Activated CD4-positive, alpha-beta T cell treated with anti-CD3 and anti-CD28 coated beads, Interleukin-2, Interleukin-4, amounts not matched to agents 100 ng/mL and 50 ng/mL, durations not matched to agents 16 hours and 8 hours (primary cell): Measurements from ENCODE around the gene PADI2.

ENCODE experiments used
- DNase-seq: peaks from one replicate; pipeline ENCODE4 v3.0.0-alpha.2; 2020; ENCODE audit warnings: low spot score

The PADI2 gene

DNA sequence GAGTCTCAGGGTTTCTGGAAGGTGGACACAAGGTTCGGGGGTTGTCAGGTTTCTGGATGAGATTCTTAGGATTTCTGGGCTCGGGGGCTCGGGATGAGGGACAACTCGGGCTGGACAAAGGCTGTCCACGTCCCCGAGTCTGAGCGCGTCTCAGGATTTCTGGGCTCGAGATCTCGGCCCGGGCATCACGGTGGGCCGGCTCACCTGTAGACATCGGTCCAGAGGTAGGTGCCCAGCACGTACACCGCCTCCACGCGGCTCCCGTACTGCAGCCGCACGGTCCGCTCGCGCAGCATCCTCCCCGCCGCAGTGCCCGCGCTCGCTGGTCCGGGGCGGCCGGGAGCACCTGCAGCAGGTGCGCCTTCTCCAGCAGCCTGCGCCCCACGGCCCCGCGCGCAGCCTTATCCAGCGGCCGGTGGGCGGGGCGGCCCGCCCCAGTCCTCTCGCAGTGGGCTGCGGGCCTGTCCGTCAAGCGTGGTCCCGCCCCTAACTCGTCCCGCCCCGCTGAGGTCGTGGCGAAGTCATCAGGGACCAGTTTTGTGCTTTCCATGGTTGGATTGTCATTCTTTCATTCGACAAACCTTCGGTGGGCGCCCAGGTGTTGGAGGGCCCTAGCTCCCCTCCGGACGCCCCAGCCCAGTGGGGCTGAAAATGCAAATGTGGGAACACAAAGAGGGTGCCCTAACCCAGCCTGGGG, at the start of gene PADI2:
PADI2 (minus strand) TSS at position 376 of the 697 bp plus-strand sequence; CDS start at position 296, 80 bp downstream.
- peak; percentile 43 for DNase-seq

GRCh38 chr1:17168091-17168876, 49.0 kb upstream of the PADI2 start:
- DNase-seq: no peak

GRCh38 chr1:17167786-17168090, 48.5 kb upstream of the PADI2 start:
- DNase-seq: no peak

- no peak for DNase-seq
These were observed 48.0 kb upstream of the PADI2 start for GRCh38 chr1:17167041-17167785.

- no peak for DNase-seq
These were observed 46.6 kb upstream of the PADI2 start for GRCh38 chr1:17165823-17166222.

DNA sequence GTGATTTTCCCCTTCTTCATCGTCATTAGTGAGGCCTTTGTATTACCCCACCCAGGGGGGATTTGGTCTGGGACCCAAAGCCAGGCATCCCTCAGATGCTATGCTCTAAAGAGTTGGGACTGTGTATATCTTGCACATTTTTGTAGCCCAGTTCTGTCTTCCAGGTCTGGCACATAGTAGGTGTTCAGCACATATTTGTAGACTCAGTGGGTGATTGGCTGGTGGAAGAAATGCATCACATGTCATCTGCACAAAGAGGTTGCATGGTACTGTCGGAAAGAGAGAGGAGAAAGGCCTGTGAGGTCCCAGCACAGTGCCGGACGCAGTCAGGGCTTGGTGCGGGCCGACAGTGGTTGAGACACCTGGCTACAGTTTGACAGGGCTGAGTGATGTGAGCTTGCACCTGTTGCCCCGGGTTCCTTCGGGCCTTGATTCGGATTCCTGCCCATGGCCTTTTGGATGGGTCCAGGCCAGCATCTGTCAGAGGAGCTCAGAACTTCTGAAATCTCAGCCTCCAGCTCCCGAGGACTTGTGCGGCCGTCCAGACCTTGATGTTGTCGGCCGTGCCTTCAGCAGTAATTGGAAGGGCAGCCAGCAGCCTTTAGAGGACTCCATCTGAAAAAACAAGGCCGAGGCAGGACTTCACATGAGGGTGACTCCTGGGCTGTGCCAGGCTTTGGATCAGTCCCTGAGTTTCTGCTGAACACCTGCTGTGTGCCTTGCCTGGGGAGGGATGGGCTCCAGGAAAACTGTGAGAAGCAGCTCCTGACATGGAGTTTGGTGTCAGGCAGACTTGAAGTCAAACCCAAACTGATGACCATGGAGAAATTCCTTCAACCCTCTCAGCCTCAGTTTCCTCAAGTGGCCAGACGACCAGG, 44.8 kb upstream of the PADI2 start:
- no peak for DNase-seq

DNA sequence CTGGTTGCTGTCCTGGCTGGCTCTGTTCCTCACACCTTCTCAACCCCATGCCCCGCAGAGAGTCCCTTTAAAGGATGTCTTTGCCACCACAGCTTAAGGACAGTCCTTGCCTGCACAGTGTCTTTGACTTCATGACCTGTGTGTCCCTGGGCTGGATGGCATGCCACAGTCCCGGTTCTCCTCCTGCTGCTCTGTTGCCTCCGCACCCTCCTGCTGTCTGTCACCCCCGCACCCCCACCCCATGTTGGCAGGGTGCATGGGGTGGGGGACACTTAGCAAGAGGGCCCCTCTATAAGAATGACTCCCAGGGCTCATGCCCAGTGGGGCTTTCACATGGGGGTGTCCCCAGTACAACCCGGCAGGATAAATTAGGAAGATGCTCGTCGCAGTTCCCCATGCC, 44.1 kb upstream of the PADI2 start:
- no peak for DNase-seq

GRCh38 chr1:17162941-17163340, 43.7 kb upstream of the PADI2 start:
- no peak for DNase-seq

DNA sequence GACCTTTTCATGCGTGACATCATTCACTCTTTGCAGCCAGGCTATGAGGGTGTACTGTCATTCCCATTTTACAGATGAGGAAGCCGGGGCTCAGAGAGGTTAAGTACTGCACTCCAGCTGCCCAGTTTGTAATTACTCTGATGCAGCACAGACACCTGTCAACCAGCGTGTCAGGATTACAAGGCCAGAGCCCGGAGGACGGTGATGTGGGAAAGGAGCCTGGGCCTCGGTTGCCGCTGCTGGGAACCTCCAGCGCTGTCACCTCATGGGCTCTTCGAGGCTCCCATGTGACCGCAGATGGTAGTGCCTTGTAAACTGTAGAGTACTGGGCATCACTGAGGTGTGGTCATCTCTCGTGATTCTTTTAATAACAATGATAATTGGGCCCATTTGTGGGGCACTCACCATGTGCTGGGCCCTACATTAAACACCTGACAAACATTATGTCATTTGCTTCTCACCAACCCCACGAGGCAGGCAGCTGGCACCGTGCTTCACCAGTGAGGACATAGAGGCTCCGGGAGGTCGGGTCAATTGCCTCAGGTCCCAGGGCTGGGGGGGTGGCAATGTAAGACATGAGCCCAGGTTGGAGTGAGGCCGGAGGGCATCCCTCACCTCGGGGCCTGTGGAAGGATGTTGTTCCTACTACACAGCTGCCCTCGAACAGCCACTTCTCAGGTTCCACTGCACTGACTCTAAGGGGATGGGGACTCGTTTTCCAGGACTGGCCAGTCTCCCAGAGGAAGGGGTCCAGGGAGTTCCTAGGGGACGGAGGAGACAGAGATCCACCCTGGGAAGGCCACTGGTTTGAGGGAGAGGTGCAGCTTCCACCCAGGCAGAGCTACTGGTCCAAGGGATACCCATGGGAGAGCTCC, 42.9 kb upstream of the PADI2 start:
- no peak for DNase-seq

DNA sequence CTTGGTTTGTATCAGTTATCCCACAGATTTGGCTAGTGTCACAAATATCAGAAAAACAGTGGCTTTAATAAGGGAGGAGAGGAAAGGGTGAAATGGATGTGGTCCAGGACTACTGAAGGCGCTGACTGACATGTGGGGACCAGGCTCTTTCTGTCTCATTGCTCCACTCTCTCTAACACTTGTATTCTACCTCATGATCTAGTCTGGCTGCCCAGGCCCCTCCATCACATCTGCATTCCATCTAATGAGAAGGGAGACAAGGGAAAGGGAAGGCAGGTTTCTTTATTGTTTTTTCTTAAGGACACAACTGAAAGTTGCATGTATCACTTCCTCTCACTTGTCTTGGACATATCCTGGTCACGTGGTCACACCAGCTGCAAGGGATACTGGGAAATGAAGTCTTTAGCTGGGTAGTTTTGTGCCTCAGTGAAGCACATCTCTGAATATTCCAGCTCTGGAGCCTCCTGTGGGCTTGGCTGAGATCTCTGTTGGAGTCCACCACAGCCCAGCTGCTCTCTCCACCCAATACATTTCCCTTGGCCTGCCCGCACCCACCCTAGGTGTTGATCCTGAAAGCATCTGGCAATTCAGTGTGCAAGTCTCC, 42.0 kb upstream of the PADI2 start:
- peak; percentile 11 for DNase-seq

- DNase-seq: no peak
These were observed 39.7 kb upstream of the PADI2 start for GRCh38 chr1:17158961-17159360.

- DNase-seq: no peak
These were observed 36.9 kb upstream of the PADI2 start for GRCh38 chr1:17156108-17156507.

DNA sequence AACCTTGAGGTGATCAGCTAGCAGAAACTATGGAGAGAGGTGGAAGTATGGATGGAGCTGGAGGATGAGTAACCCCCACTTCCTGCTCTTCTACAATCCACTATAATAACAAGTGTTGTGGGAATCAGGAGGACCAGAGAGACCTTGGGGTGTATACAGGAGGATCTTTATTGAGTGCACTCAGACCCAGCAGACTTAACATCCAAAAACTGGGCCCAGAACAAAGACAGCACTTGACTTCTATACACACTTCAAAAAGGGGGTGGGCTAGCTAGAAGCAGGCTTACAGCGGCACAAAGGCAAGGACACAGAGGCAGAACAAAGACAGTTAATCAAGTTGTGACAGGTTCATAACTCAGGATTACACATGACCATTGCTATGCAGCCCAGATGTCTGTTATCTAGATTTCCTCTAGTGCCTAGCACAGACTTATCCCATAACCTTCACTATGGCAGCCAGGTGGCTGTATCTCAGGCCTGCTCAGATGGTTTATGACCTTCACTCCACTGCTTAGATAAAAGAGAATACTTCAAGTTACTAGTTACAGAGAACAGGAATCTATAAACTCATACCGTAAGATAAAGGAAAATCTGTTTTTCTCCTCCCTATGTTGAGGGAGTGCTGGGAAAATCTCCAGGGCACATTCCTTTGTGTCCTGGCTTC, 36.1 kb upstream of the PADI2 start:
- no peak for DNase-seq

DNA sequence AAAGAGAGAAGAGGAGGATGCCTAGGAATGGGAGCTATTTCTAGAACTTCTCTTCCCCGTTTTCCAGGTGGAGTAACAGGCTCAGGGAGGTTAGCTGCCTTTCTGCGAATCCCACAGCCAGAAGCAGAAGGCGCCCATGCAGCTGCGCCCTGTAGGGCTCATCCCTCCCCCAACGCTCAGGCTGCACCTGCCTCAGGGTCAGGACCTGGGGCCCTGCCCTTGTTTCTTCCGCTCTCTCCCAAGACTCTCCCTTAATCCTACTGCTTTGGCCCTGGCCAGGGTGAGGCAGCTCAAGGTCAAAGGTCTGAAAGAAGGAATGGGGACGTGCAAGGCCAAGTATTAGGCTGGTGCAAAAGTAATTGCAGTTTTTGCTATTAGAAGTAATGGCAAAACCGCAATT, 30.5 kb upstream of the PADI2 start:
- no peak for DNase-seq

DNA sequence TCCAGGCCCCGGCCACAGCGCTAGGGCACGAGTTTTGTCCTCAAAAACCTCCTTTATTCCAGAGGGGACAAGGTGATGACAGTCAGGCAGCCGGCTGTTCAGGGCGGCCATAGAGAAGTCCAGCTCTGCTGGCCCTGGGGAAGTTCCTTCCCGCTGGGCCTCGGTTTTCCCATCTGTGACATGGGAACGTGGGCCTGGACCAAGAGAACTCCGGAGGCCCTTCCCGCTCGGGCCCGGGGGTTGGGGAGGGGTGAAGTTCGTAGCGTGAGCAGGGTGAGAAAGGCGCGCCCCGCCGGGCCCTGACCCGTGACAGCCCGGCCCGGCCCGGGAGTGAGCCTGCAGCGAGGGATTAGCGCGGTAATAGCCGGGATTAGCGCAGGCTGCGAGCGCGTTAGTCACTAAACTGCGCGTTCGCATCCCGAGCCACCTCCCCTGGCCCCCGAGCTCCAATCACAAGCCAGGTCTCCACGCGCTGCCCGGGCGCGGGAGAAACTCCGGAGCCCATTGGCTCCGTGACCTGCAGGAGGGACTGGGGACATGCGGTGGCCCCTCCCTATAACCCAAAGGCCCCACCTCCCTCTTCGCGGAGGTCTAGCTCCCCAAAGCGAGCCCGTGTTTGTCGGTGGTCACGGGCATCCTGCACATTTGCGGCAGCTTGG, 29.8 kb upstream of the PADI2 start:
- DNase-seq: no peak

DNA sequence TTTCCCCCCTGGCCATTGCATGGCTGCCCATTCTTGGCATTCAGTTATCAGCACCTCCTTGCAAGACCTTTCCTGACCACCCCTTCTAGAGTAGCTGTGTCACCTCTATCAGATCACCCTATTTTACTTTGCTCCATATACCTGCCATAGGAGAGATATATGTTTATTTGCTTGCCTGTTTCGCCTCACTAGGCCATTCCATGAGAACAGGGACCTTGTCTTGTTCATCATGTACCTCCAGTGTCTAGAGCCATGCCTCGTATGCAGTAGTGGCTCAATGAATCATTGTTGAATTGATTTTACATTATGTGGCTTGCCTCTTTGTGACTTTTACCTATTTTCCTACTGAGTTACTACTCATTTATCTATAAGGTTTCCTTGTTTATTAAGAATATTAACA, 26.4 kb upstream of the PADI2 start:
- no peak for DNase-seq

DNA sequence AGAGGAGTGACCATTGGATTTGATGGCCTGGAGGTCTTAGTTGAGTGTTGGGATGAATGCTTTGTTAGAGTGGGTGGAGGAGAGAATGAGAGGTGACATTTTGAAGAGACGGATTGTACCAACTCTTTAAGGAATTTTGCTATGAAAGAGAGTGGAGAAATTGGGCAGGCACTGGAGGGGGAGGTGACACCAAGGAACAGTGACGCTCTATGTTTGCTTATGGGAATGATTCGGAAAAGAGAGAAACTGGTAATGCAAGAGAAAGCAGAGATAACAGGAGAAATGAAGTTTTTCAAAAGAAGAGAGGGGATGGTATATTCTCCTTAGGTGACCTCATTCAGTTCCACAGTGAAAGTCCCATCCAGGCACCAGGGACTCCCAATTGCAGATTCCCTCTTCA, 24.5 kb upstream of the PADI2 start:
- no peak for DNase-seq

DNA sequence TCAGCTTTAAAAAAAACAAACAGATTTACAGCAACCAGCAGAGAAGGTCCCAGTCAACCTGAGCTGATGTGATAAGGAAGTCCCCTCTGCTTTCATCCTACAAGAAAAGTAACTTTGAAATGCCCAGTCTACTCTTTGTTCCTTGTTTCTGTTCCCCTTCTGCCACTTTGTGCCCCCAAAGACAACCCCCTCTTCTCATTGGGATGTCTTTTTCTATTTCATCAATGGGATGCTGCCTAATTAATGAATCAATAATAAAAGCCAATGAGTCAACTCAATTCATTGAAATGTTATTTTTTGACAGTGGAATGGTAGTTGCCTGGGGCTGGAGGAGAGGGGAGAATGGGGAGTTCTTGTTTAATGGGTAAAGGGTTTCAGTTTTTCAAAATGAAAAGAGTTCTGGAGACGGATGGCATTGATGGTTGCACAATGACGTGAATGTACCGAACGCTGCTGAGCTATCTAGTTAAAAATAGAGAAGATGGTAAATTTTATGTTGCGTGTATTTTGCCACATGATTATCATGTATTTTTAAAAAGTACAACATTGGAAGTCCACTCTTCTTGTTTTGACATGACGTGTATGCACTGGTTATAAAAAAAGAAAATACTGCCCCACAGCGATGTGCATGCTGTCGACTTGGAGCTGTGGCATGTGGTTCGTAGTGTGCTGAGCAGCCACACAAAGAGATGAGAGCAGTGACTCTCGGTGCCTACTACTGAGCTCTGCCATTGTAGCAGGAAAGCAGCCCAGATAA, 22.4 kb upstream of the PADI2 start:
- DNase-seq: no peak

DNA sequence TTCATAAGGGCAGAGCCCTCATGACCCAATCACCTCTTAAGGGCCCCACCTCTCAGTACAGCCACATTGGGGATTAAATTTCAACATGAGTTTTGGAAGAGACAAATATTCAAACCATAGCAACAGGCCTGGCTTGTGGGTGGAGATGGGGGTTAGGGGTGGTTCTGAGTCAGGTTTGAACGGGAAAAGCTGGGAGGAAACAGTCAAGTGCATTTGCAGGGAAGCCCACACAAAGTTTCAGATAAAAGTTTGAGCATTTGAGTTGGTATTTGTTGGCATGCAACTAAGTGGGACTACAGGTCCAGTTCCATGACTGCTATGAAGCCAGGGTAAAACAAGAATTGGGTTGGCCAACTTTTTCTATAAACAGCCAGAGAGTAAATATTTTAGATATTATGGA, 21.0 kb upstream of the PADI2 start:
- DNase-seq: no peak
